ENCODE data around the gene SYT8. TPM values are rescaled to one million over a fixed set of nuclear protein-coding genes. Genes with fewer than 3 reads are reported as not detected.

SYT8 gene
- total RNA-seq, 2 experiments from 2014 or later, result not detected

- Histone ChIP-seq H3K4me1 (ENCODE audit: insufficient read depth, low read length, poor library complexity, severe bottlenecking) (no peaks in the 10 kb centered on the region), H3K4me3 (ENCODE audit: low read depth, low read length, poor library complexity, severe bottlenecking) (no peak overlapping the region), H3K4me2 (ENCODE audit: low read length) (no peak overlapping the region), H3K27ac (ENCODE audit: low read depth, low read length, poor library complexity, severe bottlenecking) (no peak overlapping the region), H3K36me3 (ENCODE audit: insufficient read depth, low read length) (peaks cover 12% of the 10 kb centered on the region; the same call in 1 of the 2 replicates), H4K20me1 (ENCODE audit: insufficient read depth, low read length) (no peaks in the 10 kb centered on the region; the same call in 1 of the 2 replicates), H2AFZ (ENCODE audit: low read length) (no peak overlapping the region), H3K9me3 (ENCODE audit: low read length) (no peaks in the 10 kb centered on the region), H3K79me2 (ENCODE audit: insufficient read depth, low read depth, low read length) (no peaks in the 10 kb centered on the region), H3K9me2 (ENCODE audit: insufficient read depth, low read length) (no peaks in the 10 kb centered on the region)
- intact Hi-C loops (cut with micrococcal nuclease; ENCODE audit: unreplicated experiment), result no loop called here
- ChIA-PET POLR2A (no interaction called here), CTCF (ENCODE audit: unreplicated experiment) (no interaction called here)
- BruUV-seq (replicated peaks), result no TSS peak
- DNase-seq (ENCODE audit: low spot score), result no peak
- no peak for TF ChIP-seq CTCF (conservative IDR thresholded peaks at IDR 0.05; ENCODE audit: low read length)
- no peak for TF ChIP-seq EZH2phosphoT487 (IDR thresholded peaks at IDR 0.05; ENCODE audit: borderline replicate concordance, low read depth, low read length)
These were observed 29.4 kb downstream of the SYT8 start for GRCh38 chr11:1864231-1864630.

- no TSS peak for BruUV-seq (replicated peaks)
- ChIA-PET POLR2A (no interaction called here), CTCF (ENCODE audit: unreplicated experiment) (no interaction called here)
These were observed 30.3 kb downstream of the SYT8 start for GRCh38 chr11:1864831-1865665.

More at GRCh38 chr11:1864831-1865665, 30.3 kb downstream of the SYT8 start:
- Histone ChIP-seq H3K79me2 (ENCODE audit: insufficient read depth, low read depth, low read length) (no peaks in the 10 kb centered on the region), H3K36me3 (ENCODE audit: insufficient read depth, low read length) (0 out of 2 replicates have a peak, but pooled peaks cover 8% of the 10 kb centered on the region), H3K4me2 (ENCODE audit: low read length) (no peak overlapping the region), H3K4me1 (ENCODE audit: insufficient read depth, low read length, poor library complexity, severe bottlenecking) (no peaks in the 10 kb centered on the region), H3K9me3 (ENCODE audit: low read length) (no peaks in the 10 kb centered on the region), H4K20me1 (ENCODE audit: insufficient read depth, low read length) (no peaks in the 10 kb centered on the region; the same call in 1 of the 2 replicates), H3K4me3 (ENCODE audit: low read depth, low read length, poor library complexity, severe bottlenecking) (no peak overlapping the region), H3K9me2 (ENCODE audit: insufficient read depth, low read length) (no peaks in the 10 kb centered on the region), H3K27ac (ENCODE audit: low read depth, low read length, poor library complexity, severe bottlenecking) (no peak overlapping the region), H2AFZ (ENCODE audit: low read length) (no peak overlapping the region)
- DNase-seq (ENCODE audit: low spot score), result no peak
- intact Hi-C loops (cut with micrococcal nuclease; ENCODE audit: unreplicated experiment), result no loop called here
- no peak for TF ChIP-seq EZH2phosphoT487 (IDR thresholded peaks at IDR 0.05; ENCODE audit: borderline replicate concordance, low read depth, low read length)
- TF ChIP-seq CTCF (conservative IDR thresholded peaks at IDR 0.05; ENCODE audit: low read length), result no peak
